ENCODE data around the gene CUL4A.
"Not testable (repeated sequence)": the region's sequence is repeated elsewhere in the genome, so short reads cannot be mapped to it uniquely, and the experiment has no call there.

CUL4A gene

DNA sequence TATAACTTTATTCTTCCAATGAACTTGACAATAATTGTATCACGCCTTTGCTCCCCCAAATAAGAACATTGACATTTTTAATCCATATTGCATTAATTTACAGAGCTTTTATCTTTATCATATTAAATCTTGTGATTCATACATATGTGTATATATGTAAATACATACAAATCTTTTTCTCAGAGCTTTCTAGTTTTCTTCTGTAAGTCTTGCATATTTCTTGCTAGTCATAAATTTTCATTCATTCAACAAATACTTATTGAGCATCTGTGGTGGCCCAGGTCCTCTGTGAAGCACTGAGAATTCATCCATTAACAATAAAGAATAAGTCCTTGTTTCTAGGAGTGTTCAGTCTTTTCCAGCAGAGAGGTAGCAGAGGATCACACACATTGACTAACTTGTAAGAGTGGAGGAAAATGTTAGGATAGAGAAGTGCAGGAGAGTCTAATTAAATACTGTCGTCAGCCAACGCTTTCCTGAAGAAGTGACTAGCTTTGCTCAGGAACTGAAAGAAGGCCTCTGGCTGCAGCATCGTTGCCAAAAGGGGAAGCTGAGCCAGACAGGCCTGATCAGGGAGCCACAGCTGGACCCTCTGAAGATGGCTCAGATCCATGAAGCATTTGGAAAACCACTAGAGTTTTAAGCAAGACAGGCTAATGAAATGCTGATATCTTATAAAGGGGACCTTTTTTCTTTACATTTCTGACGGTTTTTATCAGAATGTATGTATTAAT, 49.1 kb downstream of the CUL4A start:
- H3K9me3 Mint-ChIP-seq, result no peaks in the 10 kb centered on the region
- no peaks in the 10 kb centered on the region for H3K27me3 Mint-ChIP-seq
- H3K27ac Mint-ChIP-seq, result no peak overlapping the region
- DNase-seq (no peak), ATAC-seq (no peak)
- no peaks in the 10 kb centered on the region for H3K4me1 Mint-ChIP-seq
- peaks cover 52% of the 10 kb centered on the region for H3K36me3 Mint-ChIP-seq (ENCODE audit: low read depth)
- H3K4me3 Mint-ChIP-seq, result no peak overlapping the region

GRCh38 chr13:113260996-113261395, 51.6 kb downstream of the CUL4A start:
- ATAC-seq (no peak), DNase-seq (no peak)
- H3K4me1 Mint-ChIP-seq, result no peaks in the 10 kb centered on the region
- H3K9me3 Mint-ChIP-seq, result no peaks in the 10 kb centered on the region
- H3K27ac Mint-ChIP-seq, result no peak overlapping the region
- H3K36me3 Mint-ChIP-seq (ENCODE audit: low read depth), result peaks cover 48% of the 10 kb centered on the region
- no peaks in the 10 kb centered on the region for H3K27me3 Mint-ChIP-seq
- no peak overlapping the region for H3K4me3 Mint-ChIP-seq

DNA sequence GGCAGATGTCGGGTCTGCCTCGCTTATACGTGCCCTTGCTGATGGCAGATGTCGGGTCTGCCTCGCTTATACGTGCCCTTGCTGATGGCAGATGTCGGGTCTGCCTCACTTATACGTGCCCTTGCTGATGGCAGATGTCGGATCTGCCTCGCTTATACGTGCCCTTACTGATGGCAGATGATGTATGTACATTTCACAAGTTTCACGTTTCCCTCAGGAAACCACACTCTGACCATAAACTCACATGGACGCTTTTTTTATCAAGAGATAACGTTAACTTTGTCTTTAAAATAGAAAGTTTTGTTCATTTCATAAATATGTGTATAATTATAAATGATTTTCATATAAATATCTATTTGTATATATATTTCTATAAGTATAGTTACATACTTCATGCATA, 53.6 kb downstream of the CUL4A start:
- H3K9me3 Mint-ChIP-seq, ATAC-seq, H3K27me3 Mint-ChIP-seq, DNase-seq, H3K4me3 Mint-ChIP-seq, H3K27ac Mint-ChIP-seq, H3K4me1 Mint-ChIP-seq: not testable (repeated sequence)
- peaks cover 35% of the 10 kb centered on the region for H3K36me3 Mint-ChIP-seq (ENCODE audit: low read depth)

DNA sequence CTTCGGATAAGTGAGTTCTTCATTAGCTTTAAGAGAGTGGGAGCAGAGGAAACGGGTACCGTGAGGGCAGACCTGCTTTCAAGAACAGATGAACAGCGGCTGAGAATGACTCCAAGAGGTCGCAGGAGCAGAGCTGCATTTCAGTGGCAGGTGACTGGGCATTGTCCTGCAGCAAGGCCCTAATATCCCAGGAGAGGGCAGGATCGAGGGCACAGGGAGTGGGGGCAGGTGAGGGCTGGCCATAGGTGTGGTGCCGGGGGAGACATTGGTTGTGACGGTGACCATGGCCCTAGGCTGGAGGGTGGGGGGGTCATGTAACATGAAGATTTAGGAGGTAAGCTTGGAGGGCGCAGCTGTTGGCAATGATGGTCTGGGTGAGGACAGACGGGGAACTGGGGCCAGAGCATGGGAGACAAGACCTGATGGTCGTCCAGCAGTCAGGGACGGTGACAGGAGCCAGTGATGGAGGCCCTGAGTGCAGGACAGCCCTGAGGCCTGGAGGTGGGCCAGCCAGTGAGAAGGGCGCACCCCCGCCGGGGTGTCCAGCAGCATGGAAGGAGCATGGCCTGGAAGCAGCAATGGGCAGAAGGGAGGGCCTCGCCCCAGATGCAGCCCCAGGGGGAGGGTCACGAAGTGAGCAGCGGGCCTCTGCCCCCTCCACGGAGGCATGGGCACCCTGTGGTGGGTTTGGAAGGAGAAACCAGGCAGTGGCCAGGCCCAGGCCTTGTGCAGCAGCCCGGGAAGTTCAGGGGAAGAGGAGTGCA, 58.4 kb downstream of the CUL4A start:
- ATAC-seq (no peak), DNase-seq (no peak)
- no peaks in the 10 kb centered on the region for H3K4me1 Mint-ChIP-seq
- no peak overlapping the region for H3K27ac Mint-ChIP-seq
- no peak overlapping the region for H3K4me3 Mint-ChIP-seq
- peaks cover 9% of the 10 kb centered on the region for H3K36me3 Mint-ChIP-seq (ENCODE audit: low read depth)
- H3K27me3 Mint-ChIP-seq, result no peaks in the 10 kb centered on the region
- no peaks in the 10 kb centered on the region for H3K9me3 Mint-ChIP-seq

- ATAC-seq, result no peak
- Mint-ChIP-seq H3K27me3 (peaks cover 8% of the 10 kb centered on the region), H3K27ac (no peak overlapping the region)
These were observed 62.6 kb downstream of the CUL4A start for GRCh38 chr13:113272031-113272430.

GRCh38 chr13:113272701-113273181, 63.3 kb downstream of the CUL4A start:
- peaks cover 7% of the 10 kb centered on the region for H3K4me1 Mint-ChIP-seq
- H3K27ac Mint-ChIP-seq, result no peak overlapping the region
- no peaks in the 10 kb centered on the region for H3K9me3 Mint-ChIP-seq
- H3K36me3 Mint-ChIP-seq (ENCODE audit: low read depth), result no peaks in the 10 kb centered on the region
- H3K4me3 Mint-ChIP-seq, result no peak overlapping the region
- ATAC-seq (no peak), DNase-seq (no peak)
- H3K27me3 Mint-ChIP-seq, result peaks cover 8% of the 10 kb centered on the region

More at GRCh38 chr13:113272031-113272430, 62.6 kb downstream of the CUL4A start:
- DNase-seq, result no peak
- H3K4me3 Mint-ChIP-seq, result no peak overlapping the region
- peaks cover 7% of the 10 kb centered on the region for H3K4me1 Mint-ChIP-seq
- peaks cover under 1% of the 10 kb centered on the region for H3K36me3 Mint-ChIP-seq (ENCODE audit: low read depth)
- no peaks in the 10 kb centered on the region for H3K9me3 Mint-ChIP-seq

- H3K9me3 Mint-ChIP-seq, result no peaks in the 10 kb centered on the region
- H3K4me3 Mint-ChIP-seq, result no peak overlapping the region
- H3K27ac Mint-ChIP-seq, result no peak overlapping the region
- no peak for DNase-seq
- H3K4me1 Mint-ChIP-seq, result peaks cover 7% of the 10 kb centered on the region
- no peak for ATAC-seq
- peaks cover 8% of the 10 kb centered on the region for H3K27me3 Mint-ChIP-seq
- H3K36me3 Mint-ChIP-seq (ENCODE audit: low read depth), result no peaks in the 10 kb centered on the region
These were observed 63.9 kb downstream of the CUL4A start for GRCh38 chr13:113273321-113273720.

GRCh38 chr13:113273851-113274590, 64.6 kb downstream of the CUL4A start:
- DNase-seq (no peak), ATAC-seq (no peak)
- H3K4me1 Mint-ChIP-seq, result peaks cover 7% of the 10 kb centered on the region
- no peak overlapping the region for H3K27ac Mint-ChIP-seq
- peaks cover 13% of the 10 kb centered on the region for H3K27me3 Mint-ChIP-seq
- no peaks in the 10 kb centered on the region for H3K36me3 Mint-ChIP-seq (ENCODE audit: low read depth)
- no peaks in the 10 kb centered on the region for H3K9me3 Mint-ChIP-seq
- no peak overlapping the region for H3K4me3 Mint-ChIP-seq

DNA sequence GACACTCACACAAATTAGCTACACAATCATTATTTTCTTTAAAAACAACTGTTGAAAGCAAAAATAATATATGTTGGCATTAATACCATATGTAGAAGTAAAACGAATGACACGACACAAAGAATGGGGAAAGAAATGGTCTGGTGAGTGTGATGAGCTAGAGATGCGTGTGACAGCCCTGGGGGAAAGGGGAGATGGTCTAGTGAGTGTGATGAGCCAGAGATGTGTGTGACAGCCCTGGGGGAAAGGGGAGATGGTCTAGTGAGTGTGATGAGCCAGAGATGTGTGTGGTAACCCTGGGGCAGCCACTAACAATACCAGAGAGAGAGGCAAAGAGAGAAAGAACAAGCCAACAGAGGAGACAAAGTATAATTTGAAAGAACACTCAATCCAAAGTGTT, 65.3 kb downstream of the CUL4A start:
- Mint-ChIP-seq H3K9me3 (no peaks in the 10 kb centered on the region), H3K27me3 (peaks cover 13% of the 10 kb centered on the region), H3K4me1 (peaks cover 7% of the 10 kb centered on the region), H3K36me3 (ENCODE audit: low read depth) (no peaks in the 10 kb centered on the region), H3K4me3 (no peak overlapping the region), H3K27ac (no peak overlapping the region)
- DNase-seq, result no peak
- no peak for ATAC-seq

GRCh38 chr13:113275387-113275786, 66.0 kb downstream of the CUL4A start:
- peak; percentile 84 for ATAC-seq
- Mint-ChIP-seq H3K27me3 (peaks cover 13% of the 10 kb centered on the region), H3K4me1 (peaks cover 7% of the 10 kb centered on the region), H3K4me3 (no peak overlapping the region), H3K36me3 (ENCODE audit: low read depth) (no peaks in the 10 kb centered on the region), H3K27ac (no peak overlapping the region), H3K9me3 (no peaks in the 10 kb centered on the region)
- DNase-seq, result peak; percentile 29

- no peaks in the 10 kb centered on the region for H3K36me3 Mint-ChIP-seq (ENCODE audit: low read depth)
- DNase-seq, result no peak
- H3K4me3 Mint-ChIP-seq, result no peak overlapping the region
- peaks cover 3% of the 10 kb centered on the region for H3K4me1 Mint-ChIP-seq
- no peak overlapping the region for H3K27ac Mint-ChIP-seq
- H3K9me3 Mint-ChIP-seq, result no peaks in the 10 kb centered on the region
- peaks cover 10% of the 10 kb centered on the region for H3K27me3 Mint-ChIP-seq
- no peak for ATAC-seq
These were observed 70.7 kb downstream of the CUL4A start for GRCh38 chr13:113280126-113280525.

- H3K4me3 Mint-ChIP-seq, result no peak overlapping the region
These were observed 74.5 kb downstream of the CUL4A start for GRCh38 chr13:113283904-113284303.

DNA sequence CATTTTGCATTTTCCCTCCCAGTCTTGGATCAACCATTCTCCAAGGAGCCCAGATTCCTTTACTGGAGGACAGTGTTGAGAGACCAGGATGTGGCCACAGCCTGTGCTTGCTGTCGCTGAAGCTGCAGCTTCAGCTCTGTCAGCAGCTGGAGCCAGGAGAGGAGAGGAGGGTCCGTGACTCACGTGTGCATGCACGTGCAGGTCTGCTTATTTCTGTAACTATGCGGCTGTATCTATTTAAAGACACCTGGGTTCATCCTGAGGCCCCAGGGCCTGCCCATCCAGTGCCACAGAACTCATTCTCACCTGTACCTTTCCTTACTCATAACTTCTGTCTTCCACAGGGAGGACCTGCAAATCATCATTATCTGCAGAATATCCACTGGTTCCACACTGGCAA, 79.5 kb downstream of the CUL4A start:
- DNase-seq (no peak), ATAC-seq (no peak)
- Mint-ChIP-seq H3K9me3 (no peaks in the 10 kb centered on the region), H3K4me1 (peaks cover 10% of the 10 kb centered on the region), H3K27me3 (peaks cover 50% of the 10 kb centered on the region), H3K4me3 (no peak overlapping the region), H3K36me3 (ENCODE audit: low read depth) (no peaks in the 10 kb centered on the region), H3K27ac (no peak overlapping the region)

More at GRCh38 chr13:113283904-113284303, 74.5 kb downstream of the CUL4A start:
- no peaks in the 10 kb centered on the region for H3K36me3 Mint-ChIP-seq (ENCODE audit: low read depth)
- H3K27me3 Mint-ChIP-seq, result peaks cover 19% of the 10 kb centered on the region
- no peak for ATAC-seq
- no peaks in the 10 kb centered on the region for H3K9me3 Mint-ChIP-seq
- no peak overlapping the region for H3K27ac Mint-ChIP-seq
- no peak for DNase-seq
- no peaks in the 10 kb centered on the region for H3K4me1 Mint-ChIP-seq

DNA sequence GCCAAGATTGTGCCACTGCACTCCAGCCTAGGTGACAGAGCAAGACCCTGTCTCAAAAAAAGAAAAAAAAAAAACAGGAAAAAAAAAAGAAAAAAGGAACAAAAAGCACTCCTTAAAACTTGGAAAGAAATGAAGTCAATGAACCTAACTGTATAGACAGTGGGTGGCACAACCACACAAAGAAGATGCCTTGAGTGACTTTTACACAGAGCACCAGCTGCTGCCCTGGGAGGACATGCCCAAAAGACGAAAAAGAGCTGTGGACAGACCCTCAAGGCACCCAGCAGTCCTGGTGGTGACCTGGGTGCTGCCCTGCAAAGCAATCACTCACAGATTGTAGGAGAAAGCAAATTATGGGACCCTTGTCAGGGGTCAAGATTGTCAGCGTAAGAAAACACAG, 81.7 kb downstream of the CUL4A start:
- Mint-ChIP-seq H3K27ac (no peak overlapping the region), H3K4me1 (peaks cover 10% of the 10 kb centered on the region), H3K9me3 (no peaks in the 10 kb centered on the region), H3K27me3 (peaks cover 49% of the 10 kb centered on the region), H3K36me3 (ENCODE audit: low read depth) (no peaks in the 10 kb centered on the region), H3K4me3 (no peak overlapping the region)
- ATAC-seq, result no peak
- no peak for DNase-seq

Measured in activated naive CD8-positive, alpha-beta T cell treated with anti-CD3 and anti-CD28 coated beads, Interleukin-2, amount 50 U/mL, for 24 hours (primary cell).